IMR-90 (cell line): ENCODE data around the gene STK17A. TPM values are rescaled to one million over a fixed set of nuclear protein-coding genes. Genes with fewer than 3 reads are reported as not detected.

Experiments used
- ATAC-seq: fragments of 200-7000 bp; cut with Tn5 transposase; 2 replicates; pipeline ENCODE4 v1.9.1; 2020; ENCODE audit warnings: low read depth, mild to moderate bottlenecking, moderate library complexity
- BruUV-seq: library from RNA; stranded (reverse); fragments of 400-500 nt; replicated peaks from 2 replicates; lab custom pipeline; 2021; lab: Mats Ljungman, UMichigan
- CTCF ChIA-PET: fragments of 300-600 bp; formaldehyde crosslinking; extraction: SDS; loops from one replicate; lab custom pipeline; 2021; ENCODE audit warnings: antibody characterized with exemption; lab: Yijun Ruan, JAX
- POLR2A ChIA-PET: fragments of 300-600 bp; sonication (Branson Sonifier 250); formaldehyde crosslinking; loops from one replicate; lab custom pipeline; 2022; ENCODE audit warnings: antibody characterized with exemption; ENCODE audit not compliant: unreplicated experiment; lab: Charles Lee
- DNase-seq: peaks from one replicate; pipeline ENCODE4 v3.0.0; 2013
- H2AFZ ChIP-seq: replicated peaks from 2 replicates; pipeline ENCODE3; 2013; ENCODE audit warnings: low read length, mild to moderate bottlenecking; ENCODE audit not compliant: poor library complexity
- H2AK5ac ChIP-seq: 2 replicates; pipeline ENCODE4 v1.6.1; 2013; ENCODE audit warnings: low read depth, low read length, inconsistent platforms
- H2AK9ac ChIP-seq: replicated peaks from 2 replicates; pipeline ENCODE3; 2013; ENCODE audit warnings: mild to moderate bottlenecking, low read depth, low read length, moderate library complexity; ENCODE audit not compliant: poor library complexity
- H2BK120ac ChIP-seq: 2 replicates; pipeline ENCODE4 v1.6.1; 2013; ENCODE audit warnings: low read depth, low read length, inconsistent platforms
- H2BK15ac ChIP-seq: 3 replicates; pipeline ENCODE4 v1.6.1; 2013; ENCODE audit warnings: low read depth, low read length, inconsistent platforms
- H2BK20ac ChIP-seq: 2 replicates; pipeline ENCODE4 v1.6.1; 2013; ENCODE audit warnings: low read depth, mild to moderate bottlenecking, inconsistent platforms, low read length, moderate library complexity
- H2BK5ac ChIP-seq: 2 replicates; pipeline ENCODE4 v1.6.1; 2013; ENCODE audit warnings: mild to moderate bottlenecking, low read depth, low read length, inconsistent platforms; ENCODE audit not compliant: poor library complexity, severe bottlenecking
- H3K14ac ChIP-seq: replicated peaks from 2 replicates; pipeline ENCODE4 v1.6.1; 2013; ENCODE audit warnings: low read depth, low read length, inconsistent platforms
- H3K18ac ChIP-seq: 2 replicates; pipeline ENCODE4 v1.6.1; 2013; ENCODE audit warnings: low read depth, low read length, control low read depth
- H3K23ac ChIP-seq: 2 replicates; pipeline ENCODE4 v1.6.1; 2013; ENCODE audit warnings: low read depth, low read length, inconsistent platforms
- H3K27ac ChIP-seq: 2 replicates; pipeline ENCODE4 v1.5.1; 2013; ENCODE audit warnings: mild to moderate bottlenecking, control low read depth, low read length; ENCODE audit not compliant: insufficient read depth
- H3K27me3 ChIP-seq: 2 replicates; pipeline ENCODE4 v1.6.1; 2013; ENCODE audit warnings: low read length; ENCODE audit not compliant: control insufficient read depth, insufficient read depth
- H3K36me3 ChIP-seq: 2 replicates; pipeline ENCODE4 v1.6.1; 2013; ENCODE audit warnings: low read length, mixed read lengths; ENCODE audit not compliant: control insufficient read depth, insufficient read depth
- H3K4ac ChIP-seq: 2 replicates; pipeline ENCODE4 v1.6.1; 2013; ENCODE audit warnings: low read depth, low read length, inconsistent platforms
- H3K4me1 ChIP-seq: 2 replicates; pipeline ENCODE4 v1.6.1; 2013; ENCODE audit warnings: low read length, mixed read lengths; ENCODE audit not compliant: control insufficient read depth, insufficient read depth
- H3K4me2 ChIP-seq: 2 replicates; pipeline ENCODE4 v1.6.1; 2013; ENCODE audit warnings: low read depth, mild to moderate bottlenecking, control low read depth, low read length, moderate library complexity
- H3K4me3 ChIP-seq: 2 replicates; pipeline ENCODE4 v1.5.1; 2013; ENCODE audit warnings: low read depth, mild to moderate bottlenecking, control low read depth, low read length, moderate library complexity; ENCODE audit not compliant: insufficient read depth
- H3K56ac ChIP-seq: 2 replicates; pipeline ENCODE4 v1.6.1; 2013; ENCODE audit warnings: low read length, inconsistent platforms; ENCODE audit not compliant: insufficient read depth; ENCODE audit errors: extremely low read depth
- H3K79me1 ChIP-seq, 2 experiments: 2 replicates each; pipeline ENCODE4 v1.6.1; 2013; ENCODE audit warnings: low read length in 2 of 2, inconsistent platforms in 1 of 2, low read depth in 1 of 2
- H3K9ac ChIP-seq: 2 replicates; pipeline ENCODE4 v1.6.1; 2013; ENCODE audit warnings: low read depth, low read length, control low read depth
- H3K9me1 ChIP-seq: 2 replicates; pipeline ENCODE4 v1.6.1; 2013; ENCODE audit warnings: low read length, inconsistent platforms; ENCODE audit not compliant: insufficient read depth
- H3K9me3 ChIP-seq: 2 replicates; pipeline ENCODE4 v1.6.1; 2013; ENCODE audit warnings: low read length; ENCODE audit not compliant: control insufficient read depth, insufficient read depth
- H4K20me1 ChIP-seq: 2 replicates; pipeline ENCODE4 v1.6.1; 2013; ENCODE audit warnings: low read length, inconsistent platforms; ENCODE audit not compliant: insufficient read depth
- H4K5ac ChIP-seq: 2 replicates; pipeline ENCODE4 v1.6.1; 2013; ENCODE audit warnings: mild to moderate bottlenecking, low read depth, low read length, control low read depth
- H4K8ac ChIP-seq, 2 experiments: 2 replicates each; pipeline ENCODE4 v1.6.1; 2013; ENCODE audit warnings: low read depth in 2 of 2, low read length in 2 of 2, control low read depth in 1 of 2, inconsistent platforms in 1 of 2
- H4K91ac ChIP-seq: 2 replicates; pipeline ENCODE4 v1.6.1; 2013; ENCODE audit warnings: low read depth, low read length, inconsistent platforms; ENCODE audit not compliant: insufficient read depth
- BHLHE40 ChIP-seq: fragments of 150-350 bp; IDR thresholded peaks from 2 replicates; pipeline ENCODE4 v1.6.1; 2016; ENCODE audit warnings: mild to moderate bottlenecking, low read depth, low read length
- CEBPB ChIP-seq: IDR thresholded peaks from 2 replicates; pipeline ENCODE4 v1.6.1; 2012; ENCODE audit warnings: low read depth, low read length, improper control_type of control experiment
- CHD1 ChIP-seq: IDR thresholded peaks from 2 replicates; pipeline ENCODE4 v1.6.1; 2012; ENCODE audit warnings: low read depth, low read length, improper control_type of control experiment
- ELK1 ChIP-seq: fragments of 150-350 bp; IDR thresholded peaks from 2 replicates; pipeline ENCODE4 v1.6.1; 2016; ENCODE audit warnings: low read depth, mild to moderate bottlenecking, low read length, moderate library complexity, borderline replicate concordance
- FOS ChIP-seq: fragments of 150-350 bp; IDR thresholded peaks from 2 replicates; pipeline ENCODE4 v1.6.1; 2016; ENCODE audit warnings: low read depth, low read length
- MXI1 ChIP-seq: IDR thresholded peaks from 2 replicates; pipeline ENCODE4 v1.6.1; 2012; ENCODE audit warnings: low read depth, mild to moderate bottlenecking, low read length, moderate library complexity, borderline replicate concordance
- NFE2L2 ChIP-seq: fragments of 150-350 bp; IDR thresholded peaks from 2 replicates; pipeline ENCODE4 v1.6.1; 2016; ENCODE audit warnings: low read depth, mild to moderate bottlenecking, low read length
- POLR2A ChIP-seq: IDR thresholded peaks from 2 replicates; pipeline ENCODE4 v1.6.1; 2012; ENCODE audit warnings: mild to moderate bottlenecking, low read depth, low read length
- RCOR1 ChIP-seq: IDR thresholded peaks from 2 replicates; pipeline ENCODE4 v1.6.1; 2012; ENCODE audit warnings: mild to moderate bottlenecking, low read length, improper control_type of control experiment; ENCODE audit not compliant: insufficient replicate concordance
- SMC3 ChIP-seq: fragments of 150-350 bp; IDR thresholded peaks from 2 replicates; pipeline ENCODE4 v1.6.1; 2016; ENCODE audit warnings: low read depth, mild to moderate bottlenecking, antibody characterized with exemption, low read length, moderate library complexity
- WGBS, 2 experiments: methylation state at CpG; one replicate each; pipeline versions ENCODE4 v1.1.5 to v1.1.7; 2013; ENCODE audit warnings: missing lambda C conversion rate in 2 of 2; ENCODE audit not compliant: insufficient read length in 1 of 2; ENCODE audit errors: extremely low coverage in 2 of 2; 5-methylcytosine and 5-hydroxymethylcytosine counted together
- dilution Hi-C: fragments of 300-500 bp; cut with HindIII; formaldehyde crosslinking; loops from one replicate; pipeline ENCODE4 v1.14.3; 2018; ENCODE audit warnings: low sequenced_read_pairs; ENCODE audit not compliant: unreplicated experiment
- in situ Hi-C: fragments of 300-500 bp; cut with MboI; formaldehyde crosslinking; loops from 3 replicates; pipeline ENCODE4 v1.14.3; 2019; ENCODE audit warnings: low sequenced_read_pairs, inconsistent platforms, mixed read lengths
- intact Hi-C: fragments of 100-400 bp; cut with micrococcal nuclease; formaldehyde crosslinking; loops from 2 replicates; pipeline ENCODE4 v1.10.0; 2022
- polyA plus RNA-seq, 3 experiments: library from polyadenylated mRNA; depleted of rRNA; stranded (reverse); fragments of >200 nt; gene quantifications; 2 replicates each; pipeline ENCODE4 v1.2.3, GENCODE V29; 2012; ENCODE audit warnings: low replicate concordance in 1 of 3
- total RNA-seq: library from RNA; depleted of rRNA; stranded (reverse); fragments of >200 nt; gene quantifications from 2 replicates; pipeline ENCODE4 v1.2.3, GENCODE V29; 2012
- TF ChIP-seq, protein P1 (sequence below): fragments of 150-350 bp; IDR thresholded peaks from 2 replicates; pipeline ENCODE4 v1.6.1; 2017; ENCODE audit warnings: mild to moderate bottlenecking, antibody characterized with exemption, low read length, low read depth
- TF ChIP-seq, protein P2 (sequence below): conservative IDR thresholded peaks from 2 replicates; pipeline ENCODE4 v1.5.1; 2012; ENCODE audit warnings: mild to moderate bottlenecking, low read depth, low read length, improper control_type of control experiment

Gene STK17A
- total and polyA plus RNA-seq, 2 of the 4 experiments (the other 2 are of a cell fraction), result 40.5 to 50.5 TPM

GRCh38 chr7:43632746-43633145 is 49.8 kb downstream of the STK17A start:
- CTCF ChIA-PET, result interaction anchor here (0.9 to 1.7 kb wide), 2 partner anchors 50 to 67 kb away, joined by 3 to 4 read pairs; partner anchors contain the start of gene STK17A
- Histone ChIP-seq H3K4ac (no peak overlapping the region), H4K8ac (no peak overlapping the region), H2BK5ac (no peak overlapping the region), H3K9ac (no peak overlapping the region), H2BK15ac (no peak overlapping the region), H3K9me3 (no peaks in the 10 kb centered on the region), H3K4me3 (no peak overlapping the region), H2AFZ (no peak overlapping the region), H3K18ac (no peak overlapping the region), H4K5ac (no peak overlapping the region), H3K27ac (no peak overlapping the region), H3K9me1 (peaks cover 9% of the 10 kb centered on the region), H2BK120ac (no peak overlapping the region), H3K56ac (no peak overlapping the region), H2AK5ac (no peak overlapping the region), H3K36me3 (peaks cover 36% of the 10 kb centered on the region), H3K23ac (no peak overlapping the region), H3K27me3 (no peaks in the 10 kb centered on the region), H2AK9ac (no peak overlapping the region), H4K20me1 (no peaks in the 10 kb centered on the region), H4K91ac (no peak overlapping the region), H3K14ac (no peak overlapping the region), H3K4me1 (peaks cover 13% of the 10 kb centered on the region), H2BK20ac (no peak overlapping the region), H3K4me2 (no peak overlapping the region), H3K79me1 (peaks cover 34 to 77% of the 10 kb centered on the region in 2 experiments)
- BruUV-seq, result no TSS peak
- ATAC-seq, result no peak
- intact Hi-C loops (no loop called here), in situ Hi-C loops (no loop called here), dilution Hi-C loops (no loop called here)
- no peak for DNase-seq
- TF ChIP-seq POLR2A, result no peak
- TF ChIP-seq MXI1, result no peak
- TF ChIP-seq CHD1, result no peak
- TF ChIP-seq NFE2L2, result no peak
- no peak for TF ChIP-seq RCOR1
- no peak for TF ChIP-seq SMC3
- TF ChIP-seq ELK1, result no peak
- TF ChIP-seq, protein P1, sequence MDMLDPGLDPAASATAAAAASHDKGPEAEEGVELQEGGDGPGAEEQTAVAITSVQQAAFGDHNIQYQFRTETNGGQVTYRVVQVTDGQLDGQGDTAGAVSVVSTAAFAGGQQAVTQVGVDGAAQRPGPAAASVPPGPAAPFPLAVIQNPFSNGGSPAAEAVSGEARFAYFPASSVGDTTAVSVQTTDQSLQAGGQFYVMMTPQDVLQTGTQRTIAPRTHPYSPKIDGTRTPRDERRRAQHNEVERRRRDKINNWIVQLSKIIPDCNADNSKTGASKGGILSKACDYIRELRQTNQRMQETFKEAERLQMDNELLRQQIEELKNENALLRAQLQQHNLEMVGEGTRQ, result no peak
- no peak for TF ChIP-seq CEBPB
- no peak for TF ChIP-seq FOS
- TF ChIP-seq, protein P2, sequence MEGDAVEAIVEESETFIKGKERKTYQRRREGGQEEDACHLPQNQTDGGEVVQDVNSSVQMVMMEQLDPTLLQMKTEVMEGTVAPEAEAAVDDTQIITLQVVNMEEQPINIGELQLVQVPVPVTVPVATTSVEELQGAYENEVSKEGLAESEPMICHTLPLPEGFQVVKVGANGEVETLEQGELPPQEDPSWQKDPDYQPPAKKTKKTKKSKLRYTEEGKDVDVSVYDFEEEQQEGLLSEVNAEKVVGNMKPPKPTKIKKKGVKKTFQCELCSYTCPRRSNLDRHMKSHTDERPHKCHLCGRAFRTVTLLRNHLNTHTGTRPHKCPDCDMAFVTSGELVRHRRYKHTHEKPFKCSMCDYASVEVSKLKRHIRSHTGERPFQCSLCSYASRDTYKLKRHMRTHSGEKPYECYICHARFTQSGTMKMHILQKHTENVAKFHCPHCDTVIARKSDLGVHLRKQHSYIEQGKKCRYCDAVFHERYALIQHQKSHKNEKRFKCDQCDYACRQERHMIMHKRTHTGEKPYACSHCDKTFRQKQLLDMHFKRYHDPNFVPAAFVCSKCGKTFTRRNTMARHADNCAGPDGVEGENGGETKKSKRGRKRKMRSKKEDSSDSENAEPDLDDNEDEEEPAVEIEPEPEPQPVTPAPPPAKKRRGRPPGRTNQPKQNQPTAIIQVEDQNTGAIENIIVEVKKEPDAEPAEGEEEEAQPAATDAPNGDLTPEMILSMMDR, result no peak
- no peak for TF ChIP-seq BHLHE40
- 100% methylated on average over 2 of the region's 4 CpGs; no CpG with 5 or more reads in 1 of the 2 experiments for WGBS, 2 experiments
- POLR2A ChIA-PET, result no interaction called here
